NCI-H1092 treated with DMSO at 0.1 percent for 48 hours (cell line): ENCODE measurements around the gene LCA5L.
A peak's percentile ranks its signal among the peaks of the same experiment; 100 is the strongest.
"Not testable (repeated sequence)": the region's sequence is repeated elsewhere in the genome, so short reads cannot be mapped to it uniquely, and the experiment has no call there.

ENCODE experiments used
- DNase-seq: peaks from one replicate; lab custom pipeline; 2025; lab: John Stamatoyannopoulos, UW

Gene LCA5L

GRCh38 chr21:39387461-39388037, 58.0 kb downstream of the LCA5L start:
- peak; percentile 95 for DNase-seq

- no peak for DNase-seq
These were observed 58.7 kb downstream of the LCA5L start for GRCh38 chr21:39386899-39387298.

- DNase-seq = peak; percentile 30
These were observed 59.4 kb downstream of the LCA5L start for GRCh38 chr21:39386194-39386593.

GRCh38 chr21:39385299-39386145, 60.1 kb downstream of the LCA5L start:
- DNase-seq = peak; percentile 68

GRCh38 chr21:39384674-39385298, 60.8 kb downstream of the LCA5L start:
- no peak for DNase-seq

- DNase-seq = not testable (repeated sequence)
These were observed 63.5 kb downstream of the LCA5L start for GRCh38 chr21:39382096-39382495.

- DNase-seq = no peak
These were observed 64.6 kb downstream of the LCA5L start for GRCh38 chr21:39381009-39381408.

GRCh38 chr21:39379986-39380891, 65.3 kb downstream of the LCA5L start:
- peak; percentile 88 for DNase-seq

GRCh38 chr21:39377444-39378050, 68.0 kb downstream of the LCA5L start:
- no peak for DNase-seq

- no peak for DNase-seq
These were observed 70.1 kb downstream of the LCA5L start for GRCh38 chr21:39375446-39375845.

GRCh38 chr21:39374046-39374445, 71.5 kb downstream of the LCA5L start:
- DNase-seq = no peak

GRCh38 chr21:39373634-39374033, 71.9 kb downstream of the LCA5L start:
- peak; percentile 20 for DNase-seq

- DNase-seq = not testable (repeated sequence)
These were observed 75.7 kb downstream of the LCA5L start for GRCh38 chr21:39369896-39370288.

- DNase-seq = no peak
These were observed 77.8 kb downstream of the LCA5L start for GRCh38 chr21:39367783-39368182.

GRCh38 chr21:39366563-39366962, 79.0 kb downstream of the LCA5L start:
- no peak for DNase-seq

- no peak for DNase-seq
These were observed 80.6 kb downstream of the LCA5L start for GRCh38 chr21:39364949-39365348.

- no peak for DNase-seq
These were observed 81.7 kb downstream of the LCA5L start for GRCh38 chr21:39363607-39364555.

- DNase-seq = no peak
These were observed 82.8 kb downstream of the LCA5L start for GRCh38 chr21:39362733-39363132.

- DNase-seq = no peak
These were observed 86.2 kb downstream of the LCA5L start for GRCh38 chr21:39359382-39359781.
